WERI-Rb-1 (cell line): ENCODE measurements around the gene PCDHGC5.

Source experiments
- DNase-seq: peaks from one replicate; pipeline ENCODE4 v3.0.0-alpha.2; 2020
- H3K27ac ChIP-seq: fragments of 250-450 bp; sonication (Bioruptor Pico); 2 replicates; pipeline ENCODE4 v1.5.1; 2020; ENCODE audit warnings: mild to moderate bottlenecking, moderate library complexity
- H3K27me3 ChIP-seq: fragments of 250-450 bp; sonication (Bioruptor Pico); 2 replicates; pipeline ENCODE4 v1.5.1; 2021; ENCODE audit warnings: mild to moderate bottlenecking, low read depth, moderate library complexity; ENCODE audit not compliant: insufficient read depth, severe bottlenecking
- H3K36me3 ChIP-seq: fragments of 250-450 bp; sonication (Bioruptor Pico); 2 replicates; pipeline ENCODE4 v1.5.1; 2020; ENCODE audit warnings: mild to moderate bottlenecking, moderate library complexity
- H3K4me3 ChIP-seq: 2 replicates; pipeline ENCODE4 v1.5.1; 2011; ENCODE audit warnings: low read depth, mild to moderate bottlenecking, control low read depth, low read length
- H3K9me3 ChIP-seq: fragments of 250-450 bp; sonication (Bioruptor Pico); 2 replicates; pipeline ENCODE4 v1.5.1; 2021; ENCODE audit warnings: mild to moderate bottlenecking, moderate library complexity; ENCODE audit not compliant: severe bottlenecking
- TF ChIP-seq, protein P1 (sequence below): IDR thresholded peaks from 2 replicates; pipeline ENCODE4 v1.5.1; 2011; ENCODE audit warnings: low read depth, mild to moderate bottlenecking, control low read depth, inconsistent platforms, low read length

Gene PCDHGC5

DNA sequence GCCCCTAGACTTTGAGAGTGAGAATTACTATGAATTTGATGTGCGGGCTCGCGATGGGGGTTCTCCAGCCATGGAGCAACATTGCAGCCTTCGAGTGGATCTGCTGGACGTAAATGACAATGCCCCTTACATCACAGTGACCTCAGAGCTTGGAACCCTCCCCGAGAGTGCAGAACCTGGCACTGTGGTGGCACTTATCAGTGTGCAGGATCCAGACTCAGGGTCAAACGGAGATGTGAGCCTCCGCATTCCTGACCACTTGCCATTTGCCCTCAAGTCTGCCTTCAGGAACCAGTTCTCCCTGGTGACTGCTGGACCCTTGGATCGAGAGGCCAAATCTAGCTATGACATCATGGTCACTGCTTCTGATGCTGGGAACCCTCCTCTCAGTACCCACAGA is 2.8 kb upstream of the PCDHGC5 start:
- DNase-seq, result no peak
- TF ChIP-seq, protein P1, sequence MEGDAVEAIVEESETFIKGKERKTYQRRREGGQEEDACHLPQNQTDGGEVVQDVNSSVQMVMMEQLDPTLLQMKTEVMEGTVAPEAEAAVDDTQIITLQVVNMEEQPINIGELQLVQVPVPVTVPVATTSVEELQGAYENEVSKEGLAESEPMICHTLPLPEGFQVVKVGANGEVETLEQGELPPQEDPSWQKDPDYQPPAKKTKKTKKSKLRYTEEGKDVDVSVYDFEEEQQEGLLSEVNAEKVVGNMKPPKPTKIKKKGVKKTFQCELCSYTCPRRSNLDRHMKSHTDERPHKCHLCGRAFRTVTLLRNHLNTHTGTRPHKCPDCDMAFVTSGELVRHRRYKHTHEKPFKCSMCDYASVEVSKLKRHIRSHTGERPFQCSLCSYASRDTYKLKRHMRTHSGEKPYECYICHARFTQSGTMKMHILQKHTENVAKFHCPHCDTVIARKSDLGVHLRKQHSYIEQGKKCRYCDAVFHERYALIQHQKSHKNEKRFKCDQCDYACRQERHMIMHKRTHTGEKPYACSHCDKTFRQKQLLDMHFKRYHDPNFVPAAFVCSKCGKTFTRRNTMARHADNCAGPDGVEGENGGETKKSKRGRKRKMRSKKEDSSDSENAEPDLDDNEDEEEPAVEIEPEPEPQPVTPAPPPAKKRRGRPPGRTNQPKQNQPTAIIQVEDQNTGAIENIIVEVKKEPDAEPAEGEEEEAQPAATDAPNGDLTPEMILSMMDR, result no peak
- no peak overlapping the region for H3K4me3 ChIP-seq

DNA sequence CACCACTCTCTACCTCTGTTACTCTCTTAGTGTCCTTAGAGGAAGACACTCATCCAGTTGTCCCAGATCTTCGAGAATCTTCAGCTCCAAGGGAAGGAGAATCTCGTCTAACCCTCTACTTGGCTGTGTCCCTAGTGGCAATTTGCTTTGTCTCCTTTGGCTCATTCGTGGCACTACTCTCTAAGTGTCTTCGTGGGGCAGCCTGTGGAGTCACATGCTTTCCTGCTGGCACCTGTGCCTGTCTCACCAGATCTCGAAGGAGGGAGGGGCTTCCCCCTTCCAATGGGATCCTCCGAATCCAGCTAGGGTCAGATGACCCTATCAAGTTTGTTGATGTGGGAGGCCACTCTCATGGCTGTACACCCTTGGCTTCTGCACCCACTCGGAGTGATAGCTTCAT is 1.8 kb upstream of the PCDHGC5 start:
- Histone ChIP-seq H3K27ac (no peak overlapping the region), H3K9me3 (no peaks in the 10 kb centered on the region), H3K4me3 (no peak overlapping the region), H3K27me3 (no peaks in the 10 kb centered on the region), H3K36me3 (no peaks in the 10 kb centered on the region)
- TF ChIP-seq, protein P1, result no peak
- no peak for DNase-seq

More for the DNA sequence above, 2.8 kb upstream of the PCDHGC5 start:
- Histone ChIP-seq H3K27me3 (no peaks in the 10 kb centered on the region), H3K27ac (no peak overlapping the region), H3K36me3 (no peaks in the 10 kb centered on the region), H3K9me3 (no peaks in the 10 kb centered on the region)

DNA sequence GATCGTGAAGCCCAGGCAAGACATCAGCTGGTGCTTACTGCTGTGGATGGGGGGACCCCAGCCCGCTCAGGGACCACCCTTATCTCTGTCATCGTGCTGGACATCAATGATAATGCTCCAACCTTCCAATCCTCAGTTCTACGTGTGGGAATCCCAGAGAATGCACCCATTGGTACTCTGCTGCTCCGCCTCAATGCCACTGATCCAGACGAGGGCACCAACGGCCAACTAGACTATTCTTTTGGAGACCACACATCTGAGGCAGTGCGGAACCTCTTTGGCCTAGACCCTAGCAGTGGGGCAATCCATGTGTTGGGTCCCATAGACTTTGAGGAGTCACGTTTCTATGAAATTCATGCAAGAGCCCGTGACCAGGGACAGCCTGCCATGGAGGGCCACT is 960 bp downstream of the PCDHGC5 start:
- no peaks in the 10 kb centered on the region for H3K27me3 ChIP-seq
- no peak for DNase-seq

DNA sequence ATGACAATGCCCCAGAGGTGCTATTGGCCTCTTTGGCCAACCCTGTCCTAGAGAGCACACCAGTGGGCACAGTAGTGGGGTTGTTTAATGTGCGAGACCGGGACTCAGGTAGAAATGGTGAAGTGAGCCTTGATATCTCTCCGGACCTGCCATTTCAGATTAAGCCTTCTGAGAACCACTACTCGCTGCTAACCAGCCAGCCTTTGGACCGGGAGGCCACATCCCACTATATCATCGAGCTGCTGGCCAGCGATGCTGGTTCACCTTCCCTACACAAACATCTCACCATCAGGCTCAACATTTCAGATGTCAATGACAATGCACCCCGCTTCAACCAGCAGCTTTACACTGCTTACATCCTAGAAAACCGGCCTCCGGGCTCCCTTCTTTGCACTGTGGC is 1.4 kb downstream of the PCDHGC5 start:
- no peaks in the 10 kb centered on the region for H3K27me3 ChIP-seq
- no peak for DNase-seq
- H3K36me3 ChIP-seq, result no peaks in the 10 kb centered on the region
- H3K9me3 ChIP-seq, result no peaks in the 10 kb centered on the region
- H3K4me3 ChIP-seq, result no peak overlapping the region
- TF ChIP-seq, protein P1, result no peak
- H3K27ac ChIP-seq, result no peak overlapping the region

More for the DNA sequence above, 960 bp downstream of the PCDHGC5 start:
- H3K36me3 ChIP-seq, result no peaks in the 10 kb centered on the region
- TF ChIP-seq, protein P1, result no peak
- no peaks in the 10 kb centered on the region for H3K9me3 ChIP-seq
- no peak overlapping the region for H3K4me3 ChIP-seq
- no peak overlapping the region for H3K27ac ChIP-seq

DNA sequence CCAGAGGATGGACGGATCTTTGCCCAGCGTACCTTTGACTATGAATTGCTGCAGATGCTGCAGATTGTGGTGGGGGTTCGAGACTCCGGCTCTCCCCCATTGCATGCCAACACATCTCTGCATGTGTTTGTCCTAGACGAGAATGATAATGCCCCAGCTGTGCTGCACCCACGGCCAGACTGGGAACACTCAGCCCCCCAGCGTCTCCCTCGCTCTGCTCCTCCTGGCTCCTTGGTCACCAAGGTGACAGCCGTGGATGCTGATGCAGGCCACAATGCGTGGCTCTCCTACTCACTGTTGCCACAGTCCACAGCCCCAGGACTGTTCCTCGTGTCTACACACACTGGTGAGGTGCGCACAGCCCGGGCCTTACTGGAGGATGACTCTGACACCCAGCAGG is 1.9 kb downstream of the PCDHGC5 start:
- H3K27ac ChIP-seq, result no peak overlapping the region
- no peak for DNase-seq
- H3K36me3 ChIP-seq, result no peaks in the 10 kb centered on the region
- H3K9me3 ChIP-seq, result no peaks in the 10 kb centered on the region
- TF ChIP-seq, protein P1, result no peak
- no peaks in the 10 kb centered on the region for H3K27me3 ChIP-seq
- H3K4me3 ChIP-seq, result no peak overlapping the region
